ENCODE measurements around the gene TLE5. TPM values are rescaled to one million over a fixed set of nuclear protein-coding genes. Genes with fewer than 3 reads are reported as not detected.

The TLE5 gene
- total and polyA plus RNA-seq, 9 of the 15 experiments (the other 6 are each of a cell fraction or from before 2014, with no cell fraction given): 2.0 to 347 (median 235) TPM

GRCh38 chr19:3104708-3104983 lies 42.4 kb upstream of the TLE5 start:
- CTCF ChIA-PET (ENCODE audit: low intra/inter-chr PET ratio): interaction anchor here (0.8 to 2.2 kb wide), 3 partner anchors 29 to 152 kb away, joined by 4 to 7 read pairs (median 7); no protein-coding TSS in a partner anchor

More at GRCh38 chr19:3104708-3104983, 42.4 kb upstream of the TLE5 start:
- intact Hi-C loops (cut with micrococcal nuclease): loop anchor here (10.0 kb wide), 1 partner anchor 150 kb away; no protein-coding TSS in a partner anchor
- no peak overlapping the region for H2AFZ ChIP-seq (ENCODE audit: low read depth, low read length)
- no peaks in the 10 kb centered on the region for H3K36me3 ChIP-seq (ENCODE audit: control insufficient read depth, insufficient read depth, low read length)
- 71% methylated on average over 8 of the region's 10 CpGs for WGBS (ENCODE audit: insufficient coverage, low coverage, missing lambda C conversion rate)
- no peaks in the 10 kb centered on the region for H3K9me3 ChIP-seq (replicated peaks; ENCODE audit: control insufficient read depth, insufficient read depth, low read depth, low read length)
- BruUV-seq (replicated peaks): no TSS peak
- ATAC-seq (no peak), DNase-seq (ENCODE audit: extremely low read depth in 1 of 4, low spot score in 3 of 4) (no peak), FAIRE-seq (no peak)
- no peak overlapping the region for H3K9ac ChIP-seq (ENCODE audit: insufficient read depth in 1 of 2, low read depth in 2 of 2, low read length in 2 of 2)
- POLR2A ChIA-PET: interaction anchor here (0.6 kb wide), 1 partner anchor 47 kb away, joined by 4 read pairs; no protein-coding TSS in a partner anchor
- peaks cover 5% of the 10 kb centered on the region for H3K9me1 ChIP-seq (ENCODE audit: control insufficient read depth, insufficient read depth, low read length)
- H3K4me2 ChIP-seq (ENCODE audit: insufficient read depth, low read length): no peak overlapping the region
- H3K79me2 ChIP-seq (ENCODE audit: control insufficient read depth, insufficient read depth, low read length): peaks cover 85% of the 10 kb centered on the region
- no peak overlapping the region for H3K4me3 ChIP-seq
- in situ Hi-C loops (cut with MboI): no loop called here
- no peak for TF ChIP-seq ZBED1 (IDR thresholded peaks at IDR 0.05)
- no peak for TF ChIP-seq FOXJ2 (tag; IDR thresholded peaks at IDR 0.05)
- TF ChIP-seq PTRF (tag; IDR thresholded peaks at IDR 0.05): no peak
- TF ChIP-seq NR2C2 (CRISPR knock-in tag; IDR thresholded peaks at IDR 0.05): no peak
- no peak for TF ChIP-seq NR2C2 (tag; IDR thresholded peaks at IDR 0.05)
- no peak for TF ChIP-seq ILK (tag; IDR thresholded peaks at IDR 0.05; ENCODE audit: borderline replicate concordance, low read depth)
- no peak for TF ChIP-seq STAT6 (CRISPR knock-in tag; IDR thresholded peaks at IDR 0.05)
- no peak for TF ChIP-seq POLR2B (IDR thresholded peaks at IDR 0.05; ENCODE audit: low read depth, partially characterized antibody)
- TF ChIP-seq SIN3B (IDR thresholded peaks at IDR 0.05; ENCODE audit: low read depth): no peak
- no peak for TF ChIP-seq SIN3A (IDR thresholded peaks at IDR 0.05; ENCODE audit: borderline replicate concordance in 2 of 2, control insufficient read depth in 1 of 2, low read depth in 2 of 2, low read length in 2 of 2)
- no peak for TF ChIP-seq ZNF175 (CRISPR knock-in tag; IDR thresholded peaks at IDR 0.05; ENCODE audit: low read depth)
- TF ChIP-seq SP1 (CRISPR knock-in tag; IDR thresholded peaks at IDR 0.05): no peak
- no peak for TF ChIP-seq ELK1 (CRISPR knock-in tag; IDR thresholded peaks at IDR 0.05)
- TF ChIP-seq ZNF280A (IDR thresholded peaks at IDR 0.05; ENCODE audit: low read depth, partially characterized antibody): no peak
- no peak for TF ChIP-seq ZNF212 (CRISPR knock-in tag; IDR thresholded peaks at IDR 0.05)
- no peak for TF ChIP-seq CGGBP1 (CRISPR knock-in tag; IDR thresholded peaks at IDR 0.05)
- TF ChIP-seq NFIC (IDR thresholded peaks at IDR 0.05): no peak
- H3K27ac ChIP-seq (ENCODE audit: extremely low read depth, low read depth, low read length): no peak overlapping the region
- H3K27me3 ChIP-seq (ENCODE audit: control insufficient read depth in 2 of 2, insufficient read depth in 2 of 2, low read length in 2 of 2): no peaks in the 10 kb centered on the region
- peaks cover 30% of the 10 kb centered on the region for H4K20me1 ChIP-seq (replicated peaks; ENCODE audit: control insufficient read depth, insufficient read depth, low read length)
- H3K4me1 ChIP-seq (replicated peaks in 1 of 2; ENCODE audit: control insufficient read depth in 2 of 2, insufficient read depth in 2 of 2, low read length in 2 of 2): peaks cover 2 to 78% of the 10 kb centered on the region in 2 experiments; a peak in 3 of 5 replicates

Data from K562 (cell line).